ENCODE results near the gene TBC1D17. TPM values are rescaled to one million over a fixed set of nuclear protein-coding genes. Genes with fewer than 3 reads are reported as not detected.

Gene TBC1D17
- total and polyA plus RNA-seq, 10 of the 15 experiments (the other 5 are each of a cell fraction or from before 2014, with no cell fraction given): 0.42 to 20.4 (median 11.2) TPM

DNA sequence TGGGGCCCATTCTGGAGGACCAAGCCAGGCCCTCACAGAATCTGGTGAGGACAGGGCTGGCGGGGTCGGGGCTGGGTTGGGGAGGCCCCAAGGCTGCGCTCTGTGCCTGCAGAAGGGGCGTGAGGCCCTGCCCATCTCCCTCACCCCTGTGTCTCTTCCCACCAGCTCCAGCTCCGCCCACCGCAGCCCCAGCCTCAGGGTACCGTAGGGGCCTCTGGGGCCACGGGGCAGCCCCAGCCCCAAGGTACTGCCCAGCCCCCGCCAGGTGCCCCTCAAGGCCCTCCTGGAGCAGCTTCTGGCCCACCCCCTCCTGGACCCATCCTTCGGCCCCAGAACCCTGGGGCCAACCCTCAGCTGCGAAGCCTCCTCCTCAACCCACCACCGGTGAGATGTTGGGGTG, 41.9 kb upstream of the TBC1D17 start (continued):
- TF ChIP-seq, protein P1, sequence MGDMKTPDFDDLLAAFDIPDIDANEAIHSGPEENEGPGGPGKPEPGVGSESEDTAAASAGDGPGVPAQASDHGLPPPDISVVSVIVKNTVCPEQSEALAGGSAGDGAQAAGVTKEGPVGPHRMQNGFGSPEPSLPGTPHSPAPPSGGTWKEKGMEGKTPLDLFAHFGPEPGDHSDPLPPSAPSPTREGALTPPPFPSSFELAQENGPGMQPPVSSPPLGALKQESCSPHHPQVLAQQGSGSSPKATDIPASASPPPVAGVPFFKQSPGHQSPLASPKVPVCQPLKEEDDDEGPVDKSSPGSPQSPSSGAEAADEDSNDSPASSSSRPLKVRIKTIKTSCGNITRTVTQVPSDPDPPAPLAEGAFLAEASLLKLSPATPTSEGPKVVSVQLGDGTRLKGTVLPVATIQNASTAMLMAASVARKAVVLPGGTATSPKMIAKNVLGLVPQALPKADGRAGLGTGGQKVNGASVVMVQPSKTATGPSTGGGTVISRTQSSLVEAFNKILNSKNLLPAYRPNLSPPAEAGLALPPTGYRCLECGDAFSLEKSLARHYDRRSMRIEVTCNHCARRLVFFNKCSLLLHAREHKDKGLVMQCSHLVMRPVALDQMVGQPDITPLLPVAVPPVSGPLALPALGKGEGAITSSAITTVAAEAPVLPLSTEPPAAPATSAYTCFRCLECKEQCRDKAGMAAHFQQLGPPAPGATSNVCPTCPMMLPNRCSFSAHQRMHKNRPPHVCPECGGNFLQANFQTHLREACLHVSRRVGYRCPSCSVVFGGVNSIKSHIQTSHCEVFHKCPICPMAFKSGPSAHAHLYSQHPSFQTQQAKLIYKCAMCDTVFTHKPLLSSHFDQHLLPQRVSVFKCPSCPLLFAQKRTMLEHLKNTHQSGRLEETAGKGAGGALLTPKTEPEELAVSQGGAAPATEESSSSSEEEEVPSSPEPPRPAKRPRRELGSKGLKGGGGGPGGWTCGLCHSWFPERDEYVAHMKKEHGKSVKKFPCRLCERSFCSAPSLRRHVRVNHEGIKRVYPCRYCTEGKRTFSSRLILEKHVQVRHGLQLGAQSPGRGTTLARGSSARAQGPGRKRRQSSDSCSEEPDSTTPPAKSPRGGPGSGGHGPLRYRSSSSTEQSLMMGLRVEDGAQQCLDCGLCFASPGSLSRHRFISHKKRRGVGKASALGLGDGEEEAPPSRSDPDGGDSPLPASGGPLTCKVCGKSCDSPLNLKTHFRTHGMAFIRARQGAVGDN (IDR thresholded peaks at IDR 0.05): no peak
- TF ChIP-seq, protein P2, sequence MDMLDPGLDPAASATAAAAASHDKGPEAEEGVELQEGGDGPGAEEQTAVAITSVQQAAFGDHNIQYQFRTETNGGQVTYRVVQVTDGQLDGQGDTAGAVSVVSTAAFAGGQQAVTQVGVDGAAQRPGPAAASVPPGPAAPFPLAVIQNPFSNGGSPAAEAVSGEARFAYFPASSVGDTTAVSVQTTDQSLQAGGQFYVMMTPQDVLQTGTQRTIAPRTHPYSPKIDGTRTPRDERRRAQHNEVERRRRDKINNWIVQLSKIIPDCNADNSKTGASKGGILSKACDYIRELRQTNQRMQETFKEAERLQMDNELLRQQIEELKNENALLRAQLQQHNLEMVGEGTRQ (IDR thresholded peaks at IDR 0.05; ENCODE audit: borderline replicate concordance, low read depth, low read length): no peak
- no peak for TF ChIP-seq TAF1 (IDR thresholded peaks at IDR 0.05; ENCODE audit: borderline replicate concordance, low read depth, low read length)
- TF ChIP-seq, protein P3, sequence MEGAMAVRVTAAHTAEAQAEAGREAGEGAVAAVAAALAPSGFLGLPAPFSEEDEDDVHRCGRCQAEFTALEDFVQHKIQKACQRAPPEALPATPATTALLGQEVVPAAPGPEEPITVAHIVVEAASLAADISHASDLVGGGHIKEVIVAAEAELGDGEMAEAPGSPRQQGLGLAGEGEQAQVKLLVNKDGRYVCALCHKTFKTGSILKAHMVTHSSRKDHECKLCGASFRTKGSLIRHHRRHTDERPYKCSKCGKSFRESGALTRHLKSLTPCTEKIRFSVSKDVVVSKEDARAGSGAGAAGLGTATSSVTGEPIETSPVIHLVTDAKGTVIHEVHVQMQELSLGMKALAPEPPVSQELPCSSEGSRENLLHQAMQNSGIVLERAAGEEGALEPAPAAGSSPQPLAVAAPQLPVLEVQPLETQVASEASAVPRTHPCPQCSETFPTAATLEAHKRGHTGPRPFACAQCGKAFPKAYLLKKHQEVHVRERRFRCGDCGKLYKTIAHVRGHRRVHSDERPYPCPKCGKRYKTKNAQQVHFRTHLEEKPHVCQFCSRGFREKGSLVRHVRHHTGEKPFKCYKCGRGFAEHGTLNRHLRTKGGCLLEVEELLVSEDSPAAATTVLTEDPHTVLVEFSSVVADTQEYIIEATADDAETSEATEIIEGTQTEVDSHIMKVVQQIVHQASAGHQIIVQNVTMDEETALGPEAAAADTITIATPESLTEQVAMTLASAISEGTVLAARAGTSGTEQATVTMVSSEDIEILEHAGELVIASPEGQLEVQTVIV (IDR thresholded peaks at IDR 0.05; ENCODE audit: borderline replicate concordance, partially characterized antibody): no peak
- TF ChIP-seq, protein P4, sequence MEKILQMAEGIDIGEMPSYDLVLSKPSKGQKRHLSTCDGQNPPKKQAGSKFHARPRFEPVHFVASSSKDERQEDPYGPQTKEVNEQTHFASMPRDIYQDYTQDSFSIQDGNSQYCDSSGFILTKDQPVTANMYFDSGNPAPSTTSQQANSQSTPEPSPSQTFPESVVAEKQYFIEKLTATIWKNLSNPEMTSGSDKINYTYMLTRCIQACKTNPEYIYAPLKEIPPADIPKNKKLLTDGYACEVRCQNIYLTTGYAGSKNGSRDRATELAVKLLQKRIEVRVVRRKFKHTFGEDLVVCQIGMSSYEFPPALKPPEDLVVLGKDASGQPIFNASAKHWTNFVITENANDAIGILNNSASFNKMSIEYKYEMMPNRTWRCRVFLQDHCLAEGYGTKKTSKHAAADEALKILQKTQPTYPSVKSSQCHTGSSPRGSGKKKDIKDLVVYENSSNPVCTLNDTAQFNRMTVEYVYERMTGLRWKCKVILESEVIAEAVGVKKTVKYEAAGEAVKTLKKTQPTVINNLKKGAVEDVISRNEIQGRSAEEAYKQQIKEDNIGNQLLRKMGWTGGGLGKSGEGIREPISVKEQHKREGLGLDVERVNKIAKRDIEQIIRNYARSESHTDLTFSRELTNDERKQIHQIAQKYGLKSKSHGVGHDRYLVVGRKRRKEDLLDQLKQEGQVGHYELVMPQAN (conservative IDR thresholded peaks at IDR 0.05): no peak
